A549 (cell line): Measurements from ENCODE around the gene POLE.

Experiments used
- CTCF ChIP-seq: fragments of >200 bp; sonication (Bioruptor Twin); formaldehyde crosslinking; IDR thresholded peaks from 3 replicates; pipeline ENCODE4 v1.5.1; 2016
- MAZ ChIP-seq: fragments of 150-350 bp; IDR thresholded peaks from 2 replicates; pipeline ENCODE4 v1.6.1; 2014; ENCODE audit warnings: antibody characterized with exemption, low read depth, low read length, borderline replicate concordance
- POLR2A ChIP-seq: IDR thresholded peaks from 2 replicates; pipeline ENCODE4 v1.6.1; 2012; ENCODE audit warnings: mild to moderate bottlenecking, low read length
- RCOR1 ChIP-seq: fragments of 150-350 bp; IDR thresholded peaks from 2 replicates; pipeline ENCODE4 v1.6.1; 2014; ENCODE audit warnings: antibody characterized with exemption, low read length, low read depth

DNA sequence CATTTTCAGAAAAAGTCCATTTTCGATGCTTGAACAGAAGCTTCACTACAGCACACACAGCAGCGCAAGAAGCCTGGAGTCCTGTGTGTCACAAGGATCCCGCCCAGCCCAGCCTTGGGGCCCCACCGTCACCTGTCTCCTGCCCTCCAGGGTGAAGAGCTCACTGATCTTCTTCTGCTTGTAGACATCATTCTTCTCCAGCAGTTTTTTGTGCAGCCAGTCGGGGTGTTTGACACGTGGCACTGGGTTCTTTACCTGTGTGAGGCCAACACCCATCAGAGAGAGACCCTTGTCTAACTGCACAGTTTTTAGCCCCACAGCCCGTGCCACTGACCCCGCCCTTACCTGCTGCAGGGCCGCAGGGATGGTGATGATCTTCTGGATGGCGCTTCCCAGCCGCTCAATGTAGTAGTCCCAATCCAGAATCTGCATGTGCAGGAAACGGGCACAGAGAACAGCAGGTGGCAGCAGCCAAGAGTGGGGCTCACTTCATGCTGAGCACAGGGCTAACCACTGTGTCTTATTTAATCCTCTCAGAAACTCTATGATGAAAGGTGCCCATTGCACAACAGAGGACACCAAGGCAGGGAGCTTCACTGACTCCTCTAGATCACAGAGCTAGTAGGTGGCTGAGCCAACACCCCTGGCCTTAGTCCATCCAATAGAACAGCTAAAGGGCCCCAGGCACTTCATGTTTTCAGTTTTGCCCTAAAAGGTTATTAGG, 30.0 kb downstream of the POLE start:
- TF ChIP-seq RCOR1 (no peak), CTCF (no peak), MAZ (no peak), POLR2A (no peak)
